Lower leg skin (tissue), 4 donors: ENCODE data around the gene MISP. TPM values are rescaled to one million over a fixed set of nuclear protein-coding genes. Genes with fewer than 3 reads are reported as not detected.
"Not testable (repeated sequence)": the region's sequence is repeated elsewhere in the genome, so short reads cannot be mapped to it uniquely, and the experiment has no call there.

ENCODE experiments used
- DNase-seq, 2 donors: peaks; one replicate each; pipeline ENCODE4 v3.0.0-alpha.2; 2019; ENCODE audit warnings: low spot score in 2 of 2
- H3K4me3 ChIP-seq: fragments of 200-600 bp; sonication (generic); 2 replicates; pipeline ENCODE4 v1.5.1; 2017; ENCODE audit warnings: mild to moderate bottlenecking, low read depth; ENCODE audit not compliant: poor library complexity, severe bottlenecking
- CTCF ChIP-seq, 3 donors: fragments of 450-650 bp; IDR thresholded peaks; one replicate each; pipeline ENCODE4 v1.5.1; 2016; ENCODE audit warnings: antibody characterized with exemption in 3 of 3, mild to moderate bottlenecking in 3 of 3, moderate library complexity in 2 of 3
- POLR2A ChIP-seq, 2 donors: fragments of 450-650 bp; IDR thresholded peaks; one replicate each; pipeline ENCODE4 v1.6.1; 2016 to 2017; ENCODE audit warnings: antibody characterized with exemption in 2 of 2, mild to moderate bottlenecking in 1 of 2, moderate library complexity in 1 of 2
- WGBS, 2 donors: methylation state at CpG; one replicate each; pipeline ENCODE4 v1.1.5; 2018; 5-methylcytosine and 5-hydroxymethylcytosine counted together
- intact Hi-C: fragments of 100-400 bp; cut with DNase I; formaldehyde crosslinking; loops from one replicate; pipeline ENCODE4 v1.15.0; 2023; ENCODE audit warnings: low total_unique reads
- total RNA-seq, 4 donors: library from RNA; depleted of rRNA; stranded (reverse); fragments of >200 nt; gene quantifications; one replicate each; pipeline ENCODE4 v1.1.0, GENCODE V29; 2016

The MISP gene
- total RNA-seq, 4 donors from 2014 or later: 0.08 to 2.8 (median 0.92) TPM

DNA sequence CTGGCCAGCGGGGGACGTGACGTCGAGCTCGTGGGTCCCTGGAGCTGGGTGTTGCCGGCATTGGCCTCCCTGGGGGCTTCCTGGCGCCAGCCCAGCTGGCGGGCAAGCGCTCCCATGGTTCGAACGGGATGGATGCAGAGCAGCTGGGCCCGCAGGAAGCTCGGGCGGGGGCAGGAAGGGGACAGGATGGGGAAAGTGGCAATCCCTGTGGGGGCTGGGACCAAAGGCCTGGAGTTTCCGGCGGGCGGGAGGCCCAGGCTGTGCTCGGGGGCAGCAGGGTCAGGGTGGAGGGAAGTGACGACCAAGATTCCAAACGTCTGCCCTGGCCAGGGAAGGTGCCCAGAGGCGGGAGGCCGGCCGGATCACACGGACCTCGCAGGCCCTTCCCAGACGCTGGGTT is 22.9 kb upstream of the MISP start:
- TF ChIP-seq POLR2A (IDR thresholded peaks at IDR 0.05): no peak
- no peak for TF ChIP-seq CTCF (IDR thresholded peaks at IDR 0.05)
- intact Hi-C loops: no loop called here
- 58 to 78% methylated on average over 26 of the region's 26 CpGs for WGBS, 2 donors
- H3K4me3 ChIP-seq: no peak overlapping the region
- peak in 1 of 2 donors; percentile 94 for DNase-seq

GRCh38 chr19:729564-729963 is 21.3 kb upstream of the MISP start:
- WGBS, 2 donors: 89 to 90% methylated on average over 10 to 13 of the region's 15 CpGs
- intact Hi-C loops, H3K4me3 ChIP-seq, DNase-seq: not testable (repeated sequence)

GRCh38 chr19:729965-730668 is 20.8 kb upstream of the MISP start:
- H3K4me3 ChIP-seq: no peak overlapping the region
- 70 to 73% methylated on average over 13 to 14 of the region's 14 CpGs for WGBS, 2 donors
- no peak for DNase-seq
- TF ChIP-seq CTCF (IDR thresholded peaks at IDR 0.05) (no peak), POLR2A (IDR thresholded peaks at IDR 0.05) (no peak)
- intact Hi-C loops: no loop called here

- intact Hi-C loops: no loop called here
- H3K4me3 ChIP-seq: no peak overlapping the region
- 89 to 90% methylated on average over 14 to 16 of the region's 16 CpGs for WGBS, 2 donors
- no peak for DNase-seq
- TF ChIP-seq CTCF (IDR thresholded peaks at IDR 0.05) (no peak), POLR2A (IDR thresholded peaks at IDR 0.05) (no peak)
These were observed 19.9 kb upstream of the MISP start for GRCh38 chr19:731000-731399.

DNA sequence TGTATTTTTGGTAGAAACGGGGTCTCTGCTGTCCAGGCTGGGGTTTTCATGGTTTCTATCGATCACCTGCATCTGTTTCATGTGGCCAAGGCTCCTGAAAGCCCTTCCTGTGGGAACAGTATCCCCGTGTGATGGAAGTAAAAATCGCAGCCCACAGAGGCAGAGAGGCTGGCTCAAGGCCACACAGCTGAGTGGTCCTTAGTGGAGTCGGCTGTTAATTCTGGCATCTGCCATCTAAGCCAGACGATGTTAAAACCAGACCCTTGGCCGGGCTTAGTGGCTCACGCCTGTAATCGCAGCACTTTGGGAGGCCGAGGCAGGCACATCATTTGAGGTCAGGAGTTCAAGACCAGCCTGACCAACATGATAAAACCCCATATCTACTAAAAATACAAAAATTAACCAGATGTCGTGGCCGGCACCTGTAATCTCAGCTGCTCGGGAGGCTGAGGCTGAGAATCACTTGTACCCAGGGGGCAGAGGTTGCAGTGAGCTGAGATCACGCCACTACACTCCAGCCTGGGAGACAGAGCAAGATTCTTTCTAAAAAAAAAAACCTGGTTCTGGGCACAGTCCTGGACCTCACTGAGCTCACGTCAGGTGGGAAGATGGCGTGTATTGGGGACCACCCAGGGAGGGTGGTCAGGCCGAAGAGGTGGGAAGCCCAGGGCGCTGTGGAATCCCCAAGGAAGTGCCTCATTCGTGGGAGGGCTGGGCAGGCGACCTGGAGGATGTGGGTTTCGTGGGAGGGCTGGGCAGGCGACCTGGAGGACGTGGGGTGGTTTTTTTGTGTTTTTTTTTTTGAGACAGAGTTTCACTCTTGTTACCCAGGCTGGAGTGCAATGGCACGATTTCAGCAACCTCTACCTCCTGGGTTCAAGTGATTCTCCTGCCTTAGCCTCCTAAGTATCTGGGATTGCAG is 18.5 kb upstream of the MISP start:
- DNase-seq: no peak
- H3K4me3 ChIP-seq: no peak overlapping the region
- intact Hi-C loops: no loop called here
- TF ChIP-seq CTCF (IDR thresholded peaks at IDR 0.05): no peak
- WGBS, 2 donors: 83 to 84% methylated on average over 24 of the region's 24 CpGs

DNA sequence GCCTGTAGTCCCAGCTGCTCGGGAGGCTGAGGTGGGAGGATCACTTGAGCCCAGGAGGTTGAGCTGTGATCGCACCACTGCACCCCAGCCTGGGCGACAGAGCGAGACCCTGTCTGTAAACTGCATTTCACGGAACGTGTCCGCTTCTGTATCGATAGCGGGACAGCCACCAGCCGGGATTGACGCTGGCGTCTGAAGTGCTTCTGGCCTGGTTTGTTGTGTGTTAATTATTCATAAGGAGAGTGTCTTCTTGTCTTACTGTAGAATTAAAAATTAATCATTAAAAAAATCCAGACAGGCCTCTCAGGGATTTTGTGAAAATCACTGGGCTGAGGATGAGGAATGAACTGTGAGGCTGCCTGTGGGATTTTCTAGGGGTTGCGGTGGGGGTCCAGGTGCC is 16.2 kb upstream of the MISP start:
- WGBS, 2 donors: 93 to 94% methylated on average over 13 of the region's 13 CpGs
- TF ChIP-seq POLR2A (IDR thresholded peaks at IDR 0.05) (no peak), CTCF (IDR thresholded peaks at IDR 0.05) (no peak)
- intact Hi-C loops: loop anchor here (2.0 kb wide), 1 partner anchor 70 kb away; no protein-coding TSS in a partner anchor
- H3K4me3 ChIP-seq: no peak overlapping the region
- DNase-seq: no peak
